ENCODE results near the gene GPNMB.

GPNMB gene

DNA sequence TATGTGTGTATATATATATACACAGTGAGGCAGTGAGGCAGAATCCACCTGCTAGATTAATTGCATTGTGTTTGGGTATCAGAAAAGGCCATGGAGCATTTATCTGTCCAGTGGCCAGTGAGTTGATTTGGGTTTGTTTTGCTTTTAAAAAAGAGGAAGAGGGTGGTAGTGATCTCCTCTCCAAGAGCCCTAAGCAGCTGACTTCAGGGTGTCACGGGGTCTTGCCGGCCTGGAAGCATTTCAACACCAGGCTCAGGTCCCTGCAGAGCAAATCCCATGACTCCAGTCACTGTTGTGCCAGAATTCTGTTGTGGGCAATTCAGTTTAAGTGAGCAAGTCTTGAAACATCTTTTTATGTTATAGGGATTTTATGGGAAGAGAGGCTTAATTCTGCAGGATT lies 30.6 kb upstream of the GPNMB start:
- no peaks in the 10 kb centered on the region for H3K79me1 ChIP-seq (ENCODE audit: low read depth, low read length)
- H3K4ac ChIP-seq (ENCODE audit: low read length), result no peak overlapping the region
- WGBS, 2 donors (ENCODE audit: extremely low coverage in 2 of 2, insufficient read length in 2 of 2, insufficient replicate concordance in 1 of 2), result no CpG with 5 or more reads among the region's 2 CpGs

DNA sequence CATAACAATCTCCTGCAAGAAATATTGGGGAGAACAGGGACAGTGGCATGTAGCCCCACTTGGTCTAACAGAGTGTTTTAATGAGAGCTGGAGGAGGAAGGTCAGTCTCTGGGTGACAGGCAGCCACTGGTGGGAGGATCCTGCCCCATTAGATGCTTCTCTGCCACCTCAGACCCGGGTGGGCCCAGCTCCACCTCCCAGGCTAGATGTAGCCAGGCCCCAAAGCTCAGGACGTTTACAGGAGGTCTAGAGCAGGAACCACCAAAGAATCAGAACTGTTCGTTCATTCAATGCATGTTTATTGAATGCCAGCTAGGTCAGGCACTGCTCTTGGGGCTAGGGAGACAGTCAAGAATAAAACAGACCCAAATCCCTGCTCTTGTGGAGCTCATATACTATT lies 28.4 kb upstream of the GPNMB start:
- DNase-seq (ENCODE audit: low spot score), result no peak
- H2BK120ac ChIP-seq (ENCODE audit: low read depth, low read length), result no peak overlapping the region
- no CpG with 5 or more reads among the region's 3 CpGs for WGBS, 2 donors (ENCODE audit: extremely low coverage in 2 of 2, insufficient read length in 2 of 2, insufficient replicate concordance in 1 of 2)
- no peak overlapping the region for H3K27ac ChIP-seq (replicated peaks; ENCODE audit: low read length)
- no peak overlapping the region for H3K4ac ChIP-seq (ENCODE audit: low read length)
- H3K4me3 ChIP-seq (ENCODE audit: low read length in 2 of 2), result no peak overlapping the region
- no peak overlapping the region for H3K9ac ChIP-seq (ENCODE audit: low read depth, low read length, poor library complexity)
- H3K23ac ChIP-seq (ENCODE audit: low read depth, low read length, poor library complexity), result no peak overlapping the region
- no peaks in the 10 kb centered on the region for H3K79me1 ChIP-seq (ENCODE audit: low read depth, low read length)
- no peak overlapping the region for H2BK15ac ChIP-seq (ENCODE audit: low read length)
- H3K4me2 ChIP-seq (ENCODE audit: insufficient read depth, low read length, poor library complexity, severe bottlenecking), result no peak overlapping the region
- peak overlapping the region; percentile 63 for H2BK12ac ChIP-seq (ENCODE audit: low read length)
- H3K36me3 ChIP-seq (replicated peaks in 1 of 2; ENCODE audit: control insufficient read depth in 2 of 2, insufficient read depth in 2 of 2, low read length in 2 of 2), result no peaks in the 10 kb centered on the region
- no peak overlapping the region for H4K91ac ChIP-seq (ENCODE audit: low read depth, low read length, poor library complexity)
- no peak overlapping the region for H4K8ac ChIP-seq (ENCODE audit: low read depth, low read length)
- H3K14ac ChIP-seq (ENCODE audit: low read length), result no peak overlapping the region
- no peaks in the 10 kb centered on the region for H3K27me3 ChIP-seq (ENCODE audit: control insufficient read depth in 3 of 3, insufficient read depth in 3 of 3, low read depth in 1 of 3, low read length in 3 of 3)
- H3K9me3 ChIP-seq (replicated peaks in 1 of 2; ENCODE audit: control insufficient read depth in 2 of 2, insufficient read depth in 1 of 2, low read depth in 1 of 2, low read length in 2 of 2), result no peaks in the 10 kb centered on the region
- H2AFZ ChIP-seq (ENCODE audit: low read length), result no peak overlapping the region
- H2AK5ac ChIP-seq (ENCODE audit: low read depth, low read length), result no peak overlapping the region
- H2BK5ac ChIP-seq (ENCODE audit: low read length), result no peak overlapping the region
- peak overlapping the region; percentile 8 for H3K18ac ChIP-seq (ENCODE audit: low read length)
- H3K4me1 ChIP-seq (ENCODE audit: control insufficient read depth in 2 of 2, insufficient read depth in 1 of 2, low read depth in 1 of 2, low read length in 2 of 2), result peaks cover 3 to 15% of the 10 kb centered on the region in 2 donors

More for the DNA sequence above, 30.6 kb upstream of the GPNMB start:
- H4K91ac ChIP-seq (ENCODE audit: low read depth, low read length, poor library complexity), result no peak overlapping the region
- no peak overlapping the region for H2BK12ac ChIP-seq (ENCODE audit: low read length)
- no peak overlapping the region for H2AK5ac ChIP-seq (ENCODE audit: low read depth, low read length)
- no peak overlapping the region for H3K18ac ChIP-seq (ENCODE audit: low read length)
- H3K4me1 ChIP-seq (ENCODE audit: control insufficient read depth in 2 of 2, insufficient read depth in 1 of 2, low read depth in 1 of 2, low read length in 2 of 2), result peaks cover 2 to 7% of the 10 kb centered on the region in 2 donors
- H3K4me3 ChIP-seq (ENCODE audit: low read length in 2 of 2), result no peak overlapping the region
- H4K8ac ChIP-seq (ENCODE audit: low read depth, low read length), result no peak overlapping the region
- H3K27ac ChIP-seq (replicated peaks; ENCODE audit: low read length), result no peak overlapping the region
- H2BK15ac ChIP-seq (ENCODE audit: low read length), result no peak overlapping the region
- no peak overlapping the region for H2BK5ac ChIP-seq (ENCODE audit: low read length)
- H3K9me3 ChIP-seq (replicated peaks in 1 of 2; ENCODE audit: control insufficient read depth in 2 of 2, insufficient read depth in 1 of 2, low read depth in 1 of 2, low read length in 2 of 2), result no peaks in the 10 kb centered on the region
- no peak overlapping the region for H3K4me2 ChIP-seq (ENCODE audit: insufficient read depth, low read length, poor library complexity, severe bottlenecking)
- H3K14ac ChIP-seq (ENCODE audit: low read length), result no peak overlapping the region
- no peak overlapping the region for H2BK120ac ChIP-seq (ENCODE audit: low read depth, low read length)
- no peak overlapping the region for H3K9ac ChIP-seq (ENCODE audit: low read depth, low read length, poor library complexity)
- no peak for DNase-seq (ENCODE audit: low spot score)
- no peaks in the 10 kb centered on the region for H3K36me3 ChIP-seq (replicated peaks in 1 of 2; ENCODE audit: control insufficient read depth in 2 of 2, insufficient read depth in 2 of 2, low read length in 2 of 2)
- H2AFZ ChIP-seq (ENCODE audit: low read length), result no peak overlapping the region
- H3K23ac ChIP-seq (ENCODE audit: low read depth, low read length, poor library complexity), result no peak overlapping the region
- no peaks in the 10 kb centered on the region for H3K27me3 ChIP-seq (ENCODE audit: control insufficient read depth in 3 of 3, insufficient read depth in 3 of 3, low read depth in 1 of 3, low read length in 3 of 3)

DNA sequence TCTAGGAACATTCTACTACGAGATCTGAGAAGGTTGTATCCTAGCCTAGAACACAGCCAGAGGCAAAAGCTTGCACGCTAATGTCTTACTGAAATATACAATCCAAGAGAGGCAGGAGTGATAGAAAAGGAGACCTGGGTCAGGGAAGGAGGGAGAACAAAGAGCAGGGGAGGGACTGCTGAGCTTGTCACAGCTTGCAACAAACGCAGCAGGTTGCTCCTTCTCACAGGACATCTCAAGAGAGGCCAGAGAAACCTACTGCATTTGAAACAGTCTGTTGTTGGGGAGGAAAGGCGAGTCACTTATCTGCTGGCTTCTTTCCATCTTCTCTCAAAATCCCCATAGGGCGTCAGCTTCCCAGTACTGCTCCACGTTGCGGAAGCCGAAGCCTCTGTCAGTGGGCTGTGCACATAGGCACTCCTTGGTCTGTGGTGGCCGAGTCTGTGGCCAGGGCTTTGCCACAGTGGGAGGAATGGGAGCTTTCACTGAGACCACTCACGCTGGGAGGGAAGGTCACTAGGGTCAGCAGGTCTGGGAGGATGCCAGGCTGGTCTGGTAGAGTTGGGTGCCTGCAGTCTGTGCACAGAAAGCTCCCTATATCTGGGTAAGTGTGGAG lies 25.8 kb upstream of the GPNMB start:
- H3K14ac ChIP-seq (ENCODE audit: low read length), result no peak overlapping the region
- H3K23ac ChIP-seq (ENCODE audit: low read depth, low read length, poor library complexity), result peak overlapping the region; percentile 85
- H3K4ac ChIP-seq (ENCODE audit: low read length), result no peak overlapping the region
- peak overlapping the region; percentile 83 for H3K18ac ChIP-seq (ENCODE audit: low read length)
- H3K4me3 ChIP-seq (ENCODE audit: low read length in 2 of 2), result no peak overlapping the region
- H2AK5ac ChIP-seq (ENCODE audit: low read depth, low read length), result peak overlapping the region; percentile 78
- peak overlapping the region; percentile 25 for H3K27ac ChIP-seq (replicated peaks; ENCODE audit: low read length)
- no peak overlapping the region for H2BK5ac ChIP-seq (ENCODE audit: low read length)
- H3K27me3 ChIP-seq (ENCODE audit: control insufficient read depth in 3 of 3, insufficient read depth in 3 of 3, low read depth in 1 of 3, low read length in 3 of 3), result no peaks in the 10 kb centered on the region
- peak overlapping the region; percentile 42 for H2BK12ac ChIP-seq (ENCODE audit: low read length)
- peaks cover 3 to 16% of the 10 kb centered on the region in 2 donors for H3K4me1 ChIP-seq (ENCODE audit: control insufficient read depth in 2 of 2, insufficient read depth in 1 of 2, low read depth in 1 of 2, low read length in 2 of 2)
- H4K91ac ChIP-seq (ENCODE audit: low read depth, low read length, poor library complexity), result no peak overlapping the region
- WGBS, 2 donors (ENCODE audit: extremely low coverage in 2 of 2, insufficient read length in 2 of 2, insufficient replicate concordance in 1 of 2), result no CpG with 5 or more reads among the region's 10 CpGs
- H2BK120ac ChIP-seq (ENCODE audit: low read depth, low read length), result peak overlapping the region; percentile 82
- no peak overlapping the region for H3K9ac ChIP-seq (ENCODE audit: low read depth, low read length, poor library complexity)
- DNase-seq (ENCODE audit: low spot score), result no peak
- no peaks in the 10 kb centered on the region for H3K79me1 ChIP-seq (ENCODE audit: low read depth, low read length)
- H4K8ac ChIP-seq (ENCODE audit: low read depth, low read length), result no peak overlapping the region
- peak overlapping the region; percentile 12 for H2AFZ ChIP-seq (ENCODE audit: low read length)
- H2BK15ac ChIP-seq (ENCODE audit: low read length), result peak overlapping the region; percentile 62
- H3K36me3 ChIP-seq (replicated peaks in 1 of 2; ENCODE audit: control insufficient read depth in 2 of 2, insufficient read depth in 2 of 2, low read length in 2 of 2), result no peaks in the 10 kb centered on the region
- H3K9me3 ChIP-seq (replicated peaks in 1 of 2; ENCODE audit: control insufficient read depth in 2 of 2, insufficient read depth in 1 of 2, low read depth in 1 of 2, low read length in 2 of 2), result no peaks in the 10 kb centered on the region
- no peak overlapping the region for H3K4me2 ChIP-seq (ENCODE audit: insufficient read depth, low read length, poor library complexity, severe bottlenecking)

DNA sequence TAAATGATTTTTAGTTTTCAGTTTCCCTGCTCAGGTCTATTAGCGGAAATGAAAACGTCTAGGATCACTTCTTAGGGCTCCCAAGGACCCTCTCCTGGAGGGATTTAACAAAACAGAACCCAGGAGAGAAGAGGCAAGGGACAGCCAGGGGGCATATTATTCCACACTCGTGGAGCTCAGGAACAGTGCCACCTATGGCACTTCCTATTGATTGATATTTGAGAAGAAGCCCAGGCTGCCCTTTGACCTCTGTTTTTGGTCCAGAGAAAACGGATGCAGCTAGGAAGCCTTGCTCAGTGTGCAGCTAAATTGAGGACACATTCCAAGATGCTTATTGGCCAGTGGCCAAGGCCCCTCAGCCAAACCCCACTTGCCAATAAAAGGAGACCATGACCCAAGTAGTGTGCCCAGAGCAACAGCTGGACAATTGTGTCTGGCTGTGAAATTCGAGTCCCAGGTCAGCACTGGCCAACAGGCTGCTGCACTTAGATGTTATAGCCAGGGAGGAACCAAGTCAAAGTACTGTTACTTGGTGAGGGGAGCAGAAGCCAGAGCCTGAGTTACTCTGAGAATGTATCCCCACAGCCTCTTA lies 24.0 kb upstream of the GPNMB start:
- no peak overlapping the region for H2BK15ac ChIP-seq (ENCODE audit: low read length)
- H3K79me1 ChIP-seq (ENCODE audit: low read depth, low read length), result no peaks in the 10 kb centered on the region
- H2BK120ac ChIP-seq (ENCODE audit: low read depth, low read length), result no peak overlapping the region
- H3K4me2 ChIP-seq (ENCODE audit: insufficient read depth, low read length, poor library complexity, severe bottlenecking), result no peak overlapping the region
- no peak overlapping the region for H3K9ac ChIP-seq (ENCODE audit: low read depth, low read length, poor library complexity)
- H3K18ac ChIP-seq (ENCODE audit: low read length), result no peak overlapping the region
- no peaks in the 10 kb centered on the region for H3K27me3 ChIP-seq (ENCODE audit: control insufficient read depth in 3 of 3, insufficient read depth in 3 of 3, low read depth in 1 of 3, low read length in 3 of 3)
- peaks cover 3 to 16% of the 10 kb centered on the region in 2 donors for H3K4me1 ChIP-seq (ENCODE audit: control insufficient read depth in 2 of 2, insufficient read depth in 1 of 2, low read depth in 1 of 2, low read length in 2 of 2)
- H3K36me3 ChIP-seq (replicated peaks in 1 of 2; ENCODE audit: control insufficient read depth in 2 of 2, insufficient read depth in 2 of 2, low read length in 2 of 2), result no peaks in the 10 kb centered on the region
- H2AFZ ChIP-seq (ENCODE audit: low read length), result no peak overlapping the region
- no peak overlapping the region for H3K4ac ChIP-seq (ENCODE audit: low read length)
- H3K9me3 ChIP-seq (replicated peaks in 1 of 2; ENCODE audit: control insufficient read depth in 2 of 2, insufficient read depth in 1 of 2, low read depth in 1 of 2, low read length in 2 of 2), result no peaks in the 10 kb centered on the region
- H2BK12ac ChIP-seq (ENCODE audit: low read length), result no peak overlapping the region
- H2BK5ac ChIP-seq (ENCODE audit: low read length), result no peak overlapping the region
- no peak overlapping the region for H2AK5ac ChIP-seq (ENCODE audit: low read depth, low read length)
- H3K14ac ChIP-seq (ENCODE audit: low read length), result no peak overlapping the region
- no peak for DNase-seq (ENCODE audit: low spot score)
- no peak overlapping the region for H3K4me3 ChIP-seq (ENCODE audit: low read length in 2 of 2)
- no peak overlapping the region for H4K8ac ChIP-seq (ENCODE audit: low read depth, low read length)
- no peak overlapping the region for H3K23ac ChIP-seq (ENCODE audit: low read depth, low read length, poor library complexity)
- H4K91ac ChIP-seq (ENCODE audit: low read depth, low read length, poor library complexity), result no peak overlapping the region
- H3K27ac ChIP-seq (replicated peaks; ENCODE audit: low read length), result no peak overlapping the region
- WGBS, 2 donors (ENCODE audit: extremely low coverage in 2 of 2, insufficient read length in 2 of 2, insufficient replicate concordance in 1 of 2), result no CpG with 5 or more reads among the region's 5 CpGs
